K562 (cell line): Measurements from ENCODE around the gene HFE. TPM values are rescaled to one million over a fixed set of nuclear protein-coding genes. Genes with fewer than 3 reads are reported as not detected.
A peak's percentile ranks its signal among the peaks of the same experiment; 100 is the strongest.

Source experiments
- BACH1 ChIP-seq: fragments of 200-800 bp; sonication (Bioruptor generic); IDR thresholded peaks from 2 replicates; pipeline ENCODE4 v1.6.1; 2016; ENCODE audit warnings: missing genetic modification characterization, missing compliant biosample characterization
- CHD1 ChIP-seq: fragments of 200-600 bp; sonication (generic); IDR thresholded peaks from one replicate; pipeline ENCODE4 v1.6.1; 2012; ENCODE audit warnings: mild to moderate bottlenecking, moderate library complexity, low read length, inconsistent platforms
- EP300 ChIP-seq: IDR thresholded peaks from 2 replicates; pipeline ENCODE4 v1.6.1; 2012; ENCODE audit warnings: low read length, improper control_type of control experiment
- FOXK1 ChIP-seq: sonication (generic); formaldehyde crosslinking; IDR thresholded peaks from 2 replicates; pipeline ENCODE4 v1.8.0; 2022; ENCODE audit warnings: missing genetic modification reagents, mild to moderate bottlenecking, borderline replicate concordance
- GATAD2A ChIP-seq: fragments of 450-650 bp; IDR thresholded peaks from 2 replicates; pipeline ENCODE4 v1.6.1; 2017
- HCFC1 ChIP-seq: IDR thresholded peaks from 2 replicates; pipeline ENCODE4 v1.6.1; 2012; ENCODE audit warnings: low read depth, low read length, improper control_type of control experiment
- MGA ChIP-seq: fragments of 450-650 bp; IDR thresholded peaks from 2 replicates; pipeline ENCODE4 v1.6.1; 2016; ENCODE audit warnings: mild to moderate bottlenecking, moderate library complexity
- SMAD1 ChIP-seq: fragments of 150-350 bp; IDR thresholded peaks from 2 replicates; pipeline ENCODE4 v1.6.1; 2014; ENCODE audit warnings: low read length, low read depth; ENCODE audit not compliant: partially characterized antibody
- STAG1 ChIP-seq: sonication (generic); formaldehyde crosslinking; IDR thresholded peaks from 2 replicates; pipeline ENCODE4 v1.5.0; 2020; ENCODE audit warnings: missing genetic modification reagents, borderline replicate concordance
- XRCC5 ChIP-seq: fragments of 200-400 bp; formaldehyde crosslinking; IDR thresholded peaks from 2 replicates; pipeline ENCODE4 v1.6.1; 2017; ENCODE audit warnings: low read depth, mild to moderate bottlenecking, low read length
- ZNF140 ChIP-seq: fragments of 250-450 bp; sonication (Bioruptor Pico); IDR thresholded peaks from 2 replicates; pipeline ENCODE4 v1.8.0; 2021; ENCODE audit warnings: moderate library complexity, mild to moderate bottlenecking, inconsistent platforms
- ZNF239 ChIP-seq: fragments of 250-450 bp; sonication (Bioruptor Pico); IDR thresholded peaks from 2 replicates; pipeline ENCODE4 v1.4.0; 2020; ENCODE audit warnings: mild to moderate bottlenecking
- ZNF280A ChIP-seq: fragments of 450-650 bp; IDR thresholded peaks from 2 replicates; pipeline ENCODE4 v1.6.1; 2018; ENCODE audit warnings: mild to moderate bottlenecking, low read depth; ENCODE audit not compliant: partially characterized antibody
- ZNF444 ChIP-seq: fragments of 250-450 bp; sonication (Bioruptor Pico); IDR thresholded peaks from 2 replicates; pipeline ENCODE4 v1.4.0; 2020; ENCODE audit warnings: mild to moderate bottlenecking, moderate library complexity
- polyA plus RNA-seq, 8 experiments: library from polyadenylated mRNA; depleted of rRNA in 4 of 8; stranded (reverse) in 5 of 8; unstranded in 3 of 8; fragments of >200 nt; fragmentation: Nextera tagmentation in 2 of 8; fragmentation: Illumina TruSeq in 1 of 8; extraction: Ambion mirVana in 2 of 8; extraction: Trizol in 1 of 8; gene quantifications; 2 replicates each; pipeline versions ENCODE4 v1.2.1 to v1.2.3, GENCODE V29; 2011 to 2014; ENCODE audit warnings: inconsistent platforms in 1 of 8, missing spikeins in 1 of 8
- total RNA-seq, 7 experiments: library from RNA; depleted of rRNA in 6 of 7; stranded (reverse); fragments of >200 nt in 6 of 7; fragmentation: Illumina TruSeq in 2 of 7; extraction: Trizol in 2 of 7; gene quantifications; 2 replicates each; pipeline versions ENCODE4 v1.2.1 to v1.2.3, GENCODE V29; 2011 to 2021; ENCODE audit warnings: low replicate concordance in 1 of 7

The HFE gene
- total and polyA plus RNA-seq, 9 of the 15 experiments (the other 6 are each of a cell fraction or from before 2014, with no cell fraction given) = 0.14 to 1.2 (median 0.76) TPM

GRCh38 chr6:26055719-26056582 is 31.3 kb upstream of the HFE start (continued):
- no peak; the same call in 1 of the 2 replicates for TF ChIP-seq MGA
- TF ChIP-seq BACH1 (tag) = no peak; the same call in none of the 2 replicates
- peak; percentile 100 for TF ChIP-seq SMAD1
- TF ChIP-seq XRCC5 = peak; percentile 11
- TF ChIP-seq ZNF140 (CRISPR knock-in tag) = no peak
- 0 out of 2 replicates have a peak, but pooled peaks have one; percentile 40 for TF ChIP-seq HCFC1
- no peak; the same call in none of the 2 replicates for TF ChIP-seq ZNF239 (CRISPR knock-in tag)
- TF ChIP-seq ZNF444 = no peak
- no peak for TF ChIP-seq ZNF280A
- peak; percentile 6; the same call in 1 of the 2 replicates for TF ChIP-seq EP300
- TF ChIP-seq GATAD2A = no peak
- peak; percentile 99 for TF ChIP-seq CHD1
- TF ChIP-seq FOXK1 (CRISPR knock-in tag) = no peak
- 0 out of 2 replicates have a peak, but pooled peaks have one; percentile 2 for TF ChIP-seq STAG1 (CRISPR knock-in tag)
